CD4-positive, alpha-beta T cell treated with Interleukin-6 for 4 hours (primary cell): ENCODE measurements around the gene PCDHGB4.
"Not testable (repeated sequence)": the region's sequence is repeated elsewhere in the genome, so short reads cannot be mapped to it uniquely, and the experiment has no call there.

ENCODE experiments used
- DNase-seq: peaks from one replicate; pipeline ENCODE4 v3.0.0-alpha.2; 2020; ENCODE audit warnings: mixed read lengths

The PCDHGB4 gene

DNA sequence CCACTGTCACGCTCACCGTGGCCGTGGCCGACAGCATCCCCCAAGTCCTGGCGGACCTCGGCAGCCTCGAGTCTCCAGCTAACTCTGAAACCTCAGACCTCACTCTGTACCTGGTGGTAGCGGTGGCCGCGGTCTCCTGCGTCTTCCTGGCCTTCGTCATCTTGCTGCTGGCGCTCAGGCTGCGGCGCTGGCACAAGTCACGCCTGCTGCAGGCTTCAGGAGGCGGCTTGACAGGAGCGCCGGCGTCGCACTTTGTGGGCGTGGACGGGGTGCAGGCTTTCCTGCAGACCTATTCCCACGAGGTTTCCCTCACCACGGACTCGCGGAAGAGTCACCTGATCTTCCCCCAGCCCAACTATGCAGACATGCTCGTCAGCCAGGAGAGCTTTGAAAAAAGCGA, 45.2 kb downstream of the PCDHGB4 start:
- not testable (repeated sequence) for DNase-seq

DNA sequence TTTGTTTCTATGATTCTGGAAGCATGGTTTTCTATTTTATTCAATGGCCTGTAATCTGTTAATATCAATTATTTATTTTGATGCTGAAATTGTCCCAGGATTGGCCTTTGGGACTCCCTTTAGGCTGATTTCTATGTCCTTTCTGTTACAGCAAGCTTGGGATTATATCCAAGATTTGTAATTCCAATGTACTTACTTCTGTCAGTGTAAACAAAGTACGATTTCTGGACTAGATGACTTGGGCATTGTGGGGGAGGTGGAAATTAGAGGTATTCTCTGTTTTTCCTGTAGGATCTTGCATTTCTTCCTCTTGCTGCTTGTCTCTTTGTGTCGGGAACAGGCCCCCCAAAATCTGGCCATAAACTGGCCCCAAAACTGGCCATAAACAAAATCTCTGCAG, 46.5 kb downstream of the PCDHGB4 start:
- DNase-seq, result no peak

DNA sequence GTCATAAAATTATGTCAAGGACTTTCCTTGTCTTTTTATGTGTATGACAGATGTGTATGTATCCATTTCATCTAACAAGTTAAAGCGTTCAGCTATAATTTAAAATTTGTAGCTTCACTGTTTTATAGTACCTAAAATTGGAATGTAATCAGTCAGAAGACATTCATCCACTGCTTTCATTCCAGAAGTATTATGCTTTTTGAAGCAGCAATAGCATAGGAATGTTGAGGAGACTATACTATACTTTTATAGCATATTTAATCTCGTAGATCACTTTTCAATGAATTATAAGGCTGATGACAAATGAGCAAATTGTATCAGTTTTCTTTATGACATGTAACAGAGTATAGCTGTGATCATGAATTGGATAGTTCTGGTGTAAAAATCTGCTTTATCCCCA, 49.7 kb downstream of the PCDHGB4 start:
- no peak for DNase-seq

DNA sequence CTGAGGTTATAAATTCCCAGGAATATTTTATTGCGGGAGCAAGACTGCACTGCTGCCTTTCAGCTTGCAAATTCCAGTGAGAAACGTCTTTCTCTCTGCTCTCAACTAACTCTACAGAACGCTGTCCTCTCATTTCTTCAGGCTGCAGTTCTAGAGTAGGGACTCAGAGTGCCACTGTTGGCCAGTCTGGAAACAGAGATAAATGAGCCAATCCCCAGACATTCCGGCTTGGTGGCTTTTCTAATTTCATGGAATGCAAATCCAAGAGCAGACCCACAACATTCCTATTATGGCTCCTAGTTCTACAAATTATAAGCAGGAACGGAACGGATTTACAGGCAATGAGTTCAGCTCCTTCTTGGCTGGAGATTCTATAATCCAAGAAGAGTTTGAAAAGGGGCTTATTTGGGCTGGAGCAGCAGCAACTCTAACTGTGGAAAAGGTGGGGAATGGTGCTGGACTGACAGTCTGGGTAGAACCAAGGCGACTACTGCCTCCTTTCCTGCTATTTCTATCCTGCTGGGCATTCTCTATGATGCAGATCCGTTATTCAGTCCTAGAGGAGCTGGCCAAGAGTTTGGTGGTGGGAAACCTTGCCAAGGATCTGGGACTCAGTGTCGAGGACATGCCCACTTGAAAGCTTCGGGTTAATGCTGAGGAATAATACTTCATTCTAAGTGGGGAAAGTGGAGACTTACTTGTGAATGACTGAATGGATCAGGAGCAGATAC, 52.1 kb downstream of the PCDHGB4 start:
- DNase-seq, result no peak
